Neural cell (in vitro differentiated cells): ENCODE measurements around the gene COPG1.

ENCODE experiments used
- EP300 ChIP-seq: fragments of 450-650 bp; conservative IDR thresholded peaks from 2 replicates; pipeline ENCODE4 v1.6.1; 2014; ENCODE audit warnings: antibody characterized with exemption, mild to moderate bottlenecking, moderate library complexity; ENCODE audit not compliant: poor library complexity, severe bottlenecking
- EZH2 ChIP-seq: fragments of 200-600, 300-800 bp; shearing (Covaris generic), sonication (generic); IDR thresholded peaks from 2 replicates; pipeline ENCODE4 v1.6.1; 2014; ENCODE audit warnings: antibody characterized with exemption, low read length, borderline replicate concordance, mild to moderate bottlenecking; ENCODE audit not compliant: insufficient read depth, poor library complexity, severe bottlenecking
- MXI1 ChIP-seq: fragments of 450-650 bp; conservative IDR thresholded peaks from 2 replicates; pipeline ENCODE4 v1.6.1; 2014; ENCODE audit warnings: antibody characterized with exemption, mild to moderate bottlenecking; ENCODE audit not compliant: poor library complexity, severe bottlenecking
- POLR2AphosphoS5 ChIP-seq: IDR thresholded peaks from 2 replicates; pipeline ENCODE4 v1.6.1; 2012
- RAD21 ChIP-seq: fragments of 450-650 bp; conservative IDR thresholded peaks from 2 replicates; pipeline ENCODE4 v1.6.1; 2014; ENCODE audit warnings: antibody characterized with exemption, mild to moderate bottlenecking, moderate library complexity
- SMC3 ChIP-seq: fragments of 450-650 bp; conservative IDR thresholded peaks from 2 replicates; pipeline ENCODE4 v1.6.1; 2014; ENCODE audit warnings: antibody characterized with exemption, mild to moderate bottlenecking, moderate library complexity; ENCODE audit not compliant: poor library complexity
- TAF1 ChIP-seq: IDR thresholded peaks from 2 replicates; pipeline ENCODE4 v1.6.1; 2012; ENCODE audit warnings: low read depth
- TF ChIP-seq, protein P1 (sequence below): fragments of 450-650 bp; IDR thresholded peaks from 2 replicates; pipeline ENCODE4 v1.5.1; 2014; ENCODE audit warnings: antibody characterized with exemption, mild to moderate bottlenecking, moderate library complexity; ENCODE audit not compliant: poor library complexity, severe bottlenecking

DNA sequence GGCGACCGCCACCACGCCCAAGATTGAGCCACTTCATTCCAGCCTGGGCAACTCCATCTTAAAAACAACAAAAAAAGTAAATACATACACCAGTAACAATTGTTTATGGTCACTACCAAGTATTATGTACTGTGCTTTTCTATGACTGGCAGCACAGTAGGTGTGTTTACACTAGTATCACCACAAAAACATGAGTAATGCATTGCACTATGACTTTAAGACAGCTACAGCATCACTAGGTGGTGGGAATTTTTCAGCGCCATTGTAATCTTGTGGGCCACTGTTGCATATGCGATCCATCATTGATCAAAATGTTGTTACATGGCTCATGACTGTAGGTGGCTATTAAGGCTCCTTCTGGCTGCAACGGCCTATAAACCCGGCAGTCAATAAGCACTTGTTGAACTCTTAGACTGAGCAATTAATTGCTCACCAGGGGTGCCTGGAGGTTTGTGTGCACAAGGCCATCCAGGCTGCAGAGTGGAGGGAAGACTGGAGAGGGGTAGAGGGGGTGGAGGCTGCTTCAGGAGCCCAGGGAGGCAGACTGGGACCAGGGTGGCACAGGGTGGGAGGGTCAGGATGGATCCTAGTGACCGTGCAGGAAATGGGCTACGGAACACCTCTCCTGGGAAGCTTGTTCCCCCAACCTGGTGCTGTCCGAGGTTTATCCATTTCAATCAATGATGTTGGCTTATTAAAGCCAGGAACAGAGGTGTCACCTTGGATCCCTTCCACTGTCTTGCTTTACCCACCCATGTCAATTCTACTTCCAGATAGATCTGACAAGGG is 17.9 kb upstream of the COPG1 start:
- TF ChIP-seq TAF1 (no peak), POLR2AphosphoS5 (no peak), EZH2 (no peak), MXI1 (no peak), RAD21 (no peak), EP300 (no peak), SMC3 (no peak)
- TF ChIP-seq, protein P1, sequence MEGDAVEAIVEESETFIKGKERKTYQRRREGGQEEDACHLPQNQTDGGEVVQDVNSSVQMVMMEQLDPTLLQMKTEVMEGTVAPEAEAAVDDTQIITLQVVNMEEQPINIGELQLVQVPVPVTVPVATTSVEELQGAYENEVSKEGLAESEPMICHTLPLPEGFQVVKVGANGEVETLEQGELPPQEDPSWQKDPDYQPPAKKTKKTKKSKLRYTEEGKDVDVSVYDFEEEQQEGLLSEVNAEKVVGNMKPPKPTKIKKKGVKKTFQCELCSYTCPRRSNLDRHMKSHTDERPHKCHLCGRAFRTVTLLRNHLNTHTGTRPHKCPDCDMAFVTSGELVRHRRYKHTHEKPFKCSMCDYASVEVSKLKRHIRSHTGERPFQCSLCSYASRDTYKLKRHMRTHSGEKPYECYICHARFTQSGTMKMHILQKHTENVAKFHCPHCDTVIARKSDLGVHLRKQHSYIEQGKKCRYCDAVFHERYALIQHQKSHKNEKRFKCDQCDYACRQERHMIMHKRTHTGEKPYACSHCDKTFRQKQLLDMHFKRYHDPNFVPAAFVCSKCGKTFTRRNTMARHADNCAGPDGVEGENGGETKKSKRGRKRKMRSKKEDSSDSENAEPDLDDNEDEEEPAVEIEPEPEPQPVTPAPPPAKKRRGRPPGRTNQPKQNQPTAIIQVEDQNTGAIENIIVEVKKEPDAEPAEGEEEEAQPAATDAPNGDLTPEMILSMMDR: no peak
